HG03103 (cell line): ENCODE data around the gene OR1C1.
"Not testable (repeated sequence)": the region's sequence is repeated elsewhere in the genome, so short reads cannot be mapped to it uniquely, and the experiment has no call there.

Source experiments
- ATAC-seq: cut with Tn5 transposase; IDR thresholded peaks from one replicate; pipeline ENCODE4 v1.9.1; 2021; ENCODE audit warnings: low read depth; ENCODE audit not compliant: unreplicated experiment

The OR1C1 gene, protein sequence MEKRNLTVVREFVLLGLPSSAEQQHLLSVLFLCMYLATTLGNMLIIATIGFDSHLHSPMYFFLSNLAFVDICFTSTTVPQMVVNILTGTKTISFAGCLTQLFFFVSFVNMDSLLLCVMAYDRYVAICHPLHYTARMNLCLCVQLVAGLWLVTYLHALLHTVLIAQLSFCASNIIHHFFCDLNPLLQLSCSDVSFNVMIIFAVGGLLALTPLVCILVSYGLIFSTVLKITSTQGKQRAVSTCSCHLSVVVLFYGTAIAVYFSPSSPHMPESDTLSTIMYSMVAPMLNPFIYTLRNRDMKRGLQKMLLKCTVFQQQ

DNA sequence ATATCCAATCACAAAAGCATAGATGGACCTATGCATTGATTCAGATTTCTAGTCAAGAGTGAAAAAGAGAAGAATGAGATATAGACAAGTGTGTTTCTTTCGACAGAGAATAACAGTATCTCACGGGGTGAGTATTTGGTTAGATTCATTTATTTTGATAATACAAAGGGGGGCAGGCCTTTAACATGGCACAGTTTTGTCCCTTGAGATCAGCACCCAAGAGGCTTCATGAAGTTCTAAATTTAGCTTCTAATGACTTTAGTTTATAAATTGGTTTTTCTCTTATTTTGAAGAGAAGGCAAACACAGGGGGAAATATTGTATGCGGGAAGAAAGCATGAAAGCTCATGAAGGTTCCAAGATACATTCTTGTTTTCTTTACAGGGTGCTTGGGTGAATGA is at the start of gene OR1C1:
OR1C1 (minus strand) TSS at position 101 of the 400 bp plus-strand sequence. CDS start 2,150 bp downstream, outside the sequence.
- no peak for ATAC-seq

GRCh38 chr1:247797518-247797917 is 37.2 kb upstream of the OR1C1 start:
- no peak for ATAC-seq

GRCh38 chr1:247769603-247770002 is 9.2 kb upstream of the OR1C1 start:
- ATAC-seq = no peak

- not testable (repeated sequence) for ATAC-seq
Measured at GRCh38 chr1:247754311-247754710, 6.0 kb downstream of the OR1C1 start.

DNA sequence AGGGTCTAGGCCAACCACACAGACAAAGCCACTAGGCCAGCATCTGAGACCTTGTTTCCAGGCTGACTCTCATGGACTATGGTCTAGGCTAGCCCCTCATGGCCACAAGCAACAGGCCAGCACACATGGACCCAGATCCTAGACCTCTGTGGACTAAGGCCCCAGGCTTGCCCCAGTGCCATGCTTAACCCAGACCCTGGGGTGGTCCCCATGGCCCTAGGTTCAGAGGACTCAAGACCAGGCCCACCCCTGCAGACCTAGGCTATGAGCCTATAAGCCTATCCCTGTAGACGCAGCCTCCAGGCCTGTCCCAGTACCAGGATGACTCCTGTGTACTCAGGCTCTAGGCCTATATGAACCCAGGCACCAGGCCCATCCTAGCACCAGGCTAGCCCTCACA is 10.5 kb downstream of the OR1C1 start:
- ATAC-seq = no peak

- ATAC-seq = no peak
Measured at GRCh38 chr1:247748041-247748440, 12.3 kb downstream of the OR1C1 start, which contains the start of gene OR14A2. OR14A2 (minus strand) TSS chr1:247748141.

- ATAC-seq = no peak
Measured at GRCh38 chr1:247747616-247748015, 12.7 kb downstream of the OR1C1 start.

- no peak for ATAC-seq
Measured at GRCh38 chr1:247746391-247746935, 13.9 kb downstream of the OR1C1 start.

- ATAC-seq = not testable (repeated sequence)
Measured at GRCh38 chr1:247742215-247742760, 18.1 kb downstream of the OR1C1 start.

- no peak for ATAC-seq
Measured at GRCh38 chr1:247741756-247742155, 18.6 kb downstream of the OR1C1 start.

DNA sequence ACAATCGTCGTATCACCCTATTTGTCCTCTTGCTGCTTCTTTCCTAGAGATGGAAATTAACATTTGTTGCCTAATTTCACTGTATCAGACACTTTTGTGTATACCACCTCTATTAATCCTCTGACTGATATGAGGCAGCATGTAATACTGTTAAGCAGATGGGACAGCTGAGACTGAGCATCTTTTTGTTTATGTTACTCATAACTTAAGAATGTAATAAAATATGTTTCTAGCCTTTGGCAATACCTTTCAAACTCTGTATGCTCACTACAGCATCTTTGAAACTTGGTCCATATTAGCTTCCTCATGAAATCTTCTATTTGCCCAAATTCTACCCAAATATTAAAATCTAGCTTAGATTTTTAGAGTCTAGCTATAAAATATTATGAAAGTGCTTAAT is 19.6 kb downstream of the OR1C1 start:
- no peak for ATAC-seq

GRCh38 chr1:247738315-247738714 is 22.0 kb downstream of the OR1C1 start, which contains the start of gene OR14K1:
OR14K1 (plus strand) TSS chr1:247738615; CDS start chr1:247738615, 0 bp downstream.
- no peak for ATAC-seq

DNA sequence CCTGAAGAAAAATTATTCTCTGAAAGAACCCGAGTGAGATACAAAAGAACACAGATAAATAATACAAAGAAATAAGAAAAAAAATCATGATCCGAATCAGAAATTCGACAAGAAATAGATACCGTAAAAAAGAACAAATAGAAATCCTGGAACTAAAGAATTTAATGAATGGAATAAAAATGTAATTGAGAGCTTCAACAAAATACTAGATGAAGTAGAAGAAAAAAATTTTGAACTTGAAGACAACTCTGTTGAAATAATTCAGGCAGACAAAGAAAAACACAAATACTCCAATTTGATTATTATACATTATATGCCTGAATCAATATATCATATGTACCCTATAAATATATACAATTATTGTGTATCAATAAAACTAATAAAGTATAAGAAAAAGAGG is 39.1 kb downstream of the OR1C1 start:
- ATAC-seq = no peak

- no peak for ATAC-seq
Measured at GRCh38 chr1:247716546-247716945, 43.8 kb downstream of the OR1C1 start, which contains the start of gene OR6F1. OR6F1 (minus strand) TSS chr1:247716646; CDS start chr1:247712755, 3,891 bp downstream.

GRCh38 chr1:247713753-247714152 is 46.6 kb downstream of the OR1C1 start:
- no peak for ATAC-seq

DNA sequence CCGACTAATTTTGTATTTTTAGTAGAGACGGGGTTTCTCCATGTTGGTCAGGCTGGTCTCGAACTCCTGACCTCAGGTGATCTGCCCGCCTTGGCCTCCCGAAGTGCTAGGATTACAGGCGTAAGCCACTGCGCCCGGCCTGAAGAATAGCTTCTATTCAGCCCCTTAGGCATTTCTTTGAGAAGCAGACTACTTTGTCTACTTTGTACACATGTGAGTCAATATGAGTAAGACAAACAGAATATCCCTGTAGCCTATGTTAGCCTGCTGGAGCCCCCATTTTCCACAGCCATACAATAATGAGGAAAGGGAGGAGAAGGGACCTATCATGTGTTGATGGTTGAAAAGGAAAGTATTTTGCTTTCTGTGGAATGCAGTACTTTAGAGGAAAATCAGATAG is 49.7 kb downstream of the OR1C1 start:
- ATAC-seq = not testable (repeated sequence)
